Thyroid gland (tissue), 4 donors: ENCODE measurements around the gene POGK. TPM values are rescaled to one million over a fixed set of nuclear protein-coding genes. Genes with fewer than 3 reads are reported as not detected.

ENCODE experiments used
- DNase-seq, 2 donors: peaks; one replicate each; pipeline ENCODE4 v3.0.0-alpha.2; 2019
- H3K27ac ChIP-seq, 3 donors: fragments of 200-600 bp; sonication (generic); 1 replicate in 2 of 3; 2 replicates in 1 of 3; pipeline ENCODE4 v1.5.1; 2016 to 2019; ENCODE audit warnings: mild to moderate bottlenecking in 1 of 3, moderate library complexity in 1 of 3
- H3K27me3 ChIP-seq: fragments of 200-600 bp; sonication (generic); one replicate; pipeline ENCODE4 v1.5.1; 2019
- H3K36me3 ChIP-seq, 2 donors: fragments of 200-600 bp; sonication (generic); one replicate each; pipeline ENCODE4 v1.5.1; 2016 to 2019
- H3K4me1 ChIP-seq, 2 donors: fragments of 200-600 bp; sonication (generic); one replicate each; pipeline ENCODE4 v1.5.1; 2017 to 2019
- H3K4me3 ChIP-seq, 3 donors: fragments of 200-600 bp; sonication (generic); replicated peaks in 1 of 3; 1 replicate in 2 of 3; 2 replicates in 1 of 3; pipeline ENCODE4 v1.5.1; 2016; ENCODE audit warnings: mild to moderate bottlenecking in 1 of 3
- H3K9me3 ChIP-seq: fragments of 200-600 bp; sonication (generic); one replicate; pipeline ENCODE4 v1.5.1; 2017
- POLR2A ChIP-seq, 2 donors: fragments of 450-650 bp; IDR thresholded peaks; one replicate each; pipeline ENCODE4 v1.6.1; 2017; ENCODE audit warnings: antibody characterized with exemption in 2 of 2, mild to moderate bottlenecking in 2 of 2, moderate library complexity in 1 of 2
- WGBS, 2 donors: methylation state at CpG; one replicate each; pipeline ENCODE4 v1.1.5; 2017; 5-methylcytosine and 5-hydroxymethylcytosine counted together
- intact Hi-C: fragments of 100-400 bp; cut with DNase I; formaldehyde crosslinking; loops from one replicate; pipeline ENCODE4 v1.15.1; 2023
- total RNA-seq, 4 donors: library from RNA; depleted of rRNA; stranded (reverse); fragments of >200 nt; gene quantifications; one replicate each; pipeline ENCODE4 v1.2.3, GENCODE V29; 2016
- TF ChIP-seq, protein P1 (sequence below), 6 experiments: fragments of 200-600 bp in 3 of 6; fragments of 450-650 bp in 3 of 6; sonication (generic) in 3 of 6; IDR thresholded peaks; one replicate each; pipeline ENCODE4 v1.5.1; 2016 to 2019; ENCODE audit warnings: antibody characterized with exemption in 6 of 6, mild to moderate bottlenecking in 2 of 6, inconsistent platforms in 1 of 6, moderate library complexity in 1 of 6

Gene POGK
- total RNA-seq, 4 donors from 2014 or later: 31.4 to 41.4 (median 33.7) TPM

DNA sequence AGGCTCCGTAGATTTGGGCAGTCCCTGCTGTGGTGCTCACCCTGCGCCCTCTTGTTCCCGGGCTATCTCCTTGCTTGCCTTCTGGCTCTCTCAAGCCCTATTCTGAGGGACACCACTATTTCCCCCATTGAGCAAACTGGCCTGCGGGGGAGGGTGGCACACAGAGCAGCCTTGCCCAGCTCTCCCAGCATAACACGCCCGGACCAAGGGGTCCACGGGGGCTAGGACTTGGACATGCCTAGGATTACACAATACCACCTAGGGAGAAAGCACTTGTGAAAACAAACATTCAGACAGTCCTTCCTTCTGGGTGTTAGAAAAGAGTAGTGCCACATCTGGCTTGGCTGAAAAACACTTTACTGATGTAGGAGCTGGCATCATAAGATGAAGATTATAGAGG, 29.4 kb downstream of the POGK start:
- no peaks in the 10 kb centered on the region for H3K27me3 ChIP-seq
- no peak for DNase-seq
- TF ChIP-seq, protein P1, sequence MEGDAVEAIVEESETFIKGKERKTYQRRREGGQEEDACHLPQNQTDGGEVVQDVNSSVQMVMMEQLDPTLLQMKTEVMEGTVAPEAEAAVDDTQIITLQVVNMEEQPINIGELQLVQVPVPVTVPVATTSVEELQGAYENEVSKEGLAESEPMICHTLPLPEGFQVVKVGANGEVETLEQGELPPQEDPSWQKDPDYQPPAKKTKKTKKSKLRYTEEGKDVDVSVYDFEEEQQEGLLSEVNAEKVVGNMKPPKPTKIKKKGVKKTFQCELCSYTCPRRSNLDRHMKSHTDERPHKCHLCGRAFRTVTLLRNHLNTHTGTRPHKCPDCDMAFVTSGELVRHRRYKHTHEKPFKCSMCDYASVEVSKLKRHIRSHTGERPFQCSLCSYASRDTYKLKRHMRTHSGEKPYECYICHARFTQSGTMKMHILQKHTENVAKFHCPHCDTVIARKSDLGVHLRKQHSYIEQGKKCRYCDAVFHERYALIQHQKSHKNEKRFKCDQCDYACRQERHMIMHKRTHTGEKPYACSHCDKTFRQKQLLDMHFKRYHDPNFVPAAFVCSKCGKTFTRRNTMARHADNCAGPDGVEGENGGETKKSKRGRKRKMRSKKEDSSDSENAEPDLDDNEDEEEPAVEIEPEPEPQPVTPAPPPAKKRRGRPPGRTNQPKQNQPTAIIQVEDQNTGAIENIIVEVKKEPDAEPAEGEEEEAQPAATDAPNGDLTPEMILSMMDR (IDR thresholded peaks at IDR 0.05): no peak
- no peak for TF ChIP-seq POLR2A (IDR thresholded peaks at IDR 0.05)
- no peaks in the 10 kb centered on the region for H3K9me3 ChIP-seq
- H3K4me1 ChIP-seq: peaks cover 11 to 15% of the 10 kb centered on the region in 2 donors
- 78 to 86% methylated on average over 7 of the region's 7 CpGs for WGBS, 2 donors
- peaks cover 5 to 6% of the 10 kb centered on the region in 2 donors for H3K36me3 ChIP-seq
- no peak overlapping the region for H3K27ac ChIP-seq
- no peak overlapping the region for H3K4me3 ChIP-seq
- intact Hi-C loops: no loop called here

DNA sequence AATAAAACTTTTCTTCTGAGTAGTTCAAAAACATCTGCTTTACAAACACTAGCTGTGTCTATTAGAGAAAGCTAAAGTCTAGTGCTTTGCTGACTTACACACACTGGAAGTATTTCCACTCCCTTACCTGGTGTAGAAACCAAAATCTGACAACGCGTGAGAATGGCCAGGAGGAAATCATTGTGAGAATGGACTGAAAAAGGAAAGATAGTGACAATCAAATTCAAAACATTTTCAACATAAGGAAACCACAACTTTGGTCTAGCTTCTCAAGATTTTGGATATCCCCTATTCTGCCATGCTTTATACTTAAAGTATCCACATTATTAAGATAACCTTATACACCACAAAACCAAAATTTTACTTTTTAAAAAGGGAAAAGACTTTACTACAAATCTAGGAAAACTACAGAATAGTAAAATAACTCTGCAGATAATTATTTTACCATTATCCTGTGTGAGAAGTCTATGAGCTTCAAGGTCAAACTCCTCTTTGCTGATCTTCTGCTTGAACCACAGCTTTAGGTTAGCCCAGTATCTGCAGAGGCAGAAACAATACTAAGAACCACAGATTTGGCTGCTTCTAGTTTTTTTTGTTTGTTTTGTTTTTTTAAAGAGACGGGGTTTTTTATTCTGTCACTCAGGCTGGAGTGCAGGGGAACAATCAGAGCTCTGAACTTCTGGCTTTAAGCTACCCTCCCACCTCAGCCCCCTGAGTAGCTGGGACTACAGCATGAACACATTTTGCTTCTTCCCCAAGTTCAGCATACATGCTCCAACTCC, 30.2 kb downstream of the POGK start:
- no peaks in the 10 kb centered on the region for H3K9me3 ChIP-seq
- intact Hi-C loops: loop anchor here (5.0 kb wide), 1 partner anchor 32 kb away; the partner anchor contains the start of gene POGK
- TF ChIP-seq POLR2A (IDR thresholded peaks at IDR 0.05): no peak
- TF ChIP-seq, protein P1 (IDR thresholded peaks at IDR 0.05): no peak
- 64 to 70% methylated on average over 3 of the region's 3 CpGs for WGBS, 2 donors
- no peak for DNase-seq
- H3K27ac ChIP-seq: no peak overlapping the region
- H3K27me3 ChIP-seq: no peaks in the 10 kb centered on the region
- H3K36me3 ChIP-seq: peaks cover 5 to 6% of the 10 kb centered on the region in 2 donors
- H3K4me1 ChIP-seq: peaks cover 11 to 15% of the 10 kb centered on the region in 2 donors
- H3K4me3 ChIP-seq: no peak overlapping the region

DNA sequence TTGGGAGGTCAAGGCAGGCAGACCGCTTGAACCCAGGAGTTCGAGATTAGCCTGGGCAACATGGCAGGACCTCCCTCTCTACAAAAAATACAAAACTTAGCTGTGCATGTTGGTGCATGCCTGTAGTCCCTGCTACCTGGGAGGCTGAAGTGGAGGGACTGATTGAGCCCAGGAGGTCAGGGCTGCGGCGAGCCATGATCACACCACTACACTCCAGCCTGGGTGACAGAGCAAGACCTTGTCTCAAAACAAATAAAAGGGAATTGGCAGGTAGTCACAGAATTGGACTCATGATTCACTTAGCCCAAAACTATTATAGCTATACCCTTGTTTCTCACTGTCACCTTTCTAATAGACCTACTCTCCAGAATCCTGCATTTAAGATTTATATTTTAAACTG, 31.3 kb downstream of the POGK start:
- H3K27me3 ChIP-seq: no peaks in the 10 kb centered on the region
- H3K4me1 ChIP-seq: peaks cover 18 to 21% of the 10 kb centered on the region in 2 donors
- no peaks in the 10 kb centered on the region for H3K9me3 ChIP-seq
- 67% methylated on average over 4 of the region's 4 CpGs for WGBS, 2 donors
- peak; percentile 56 to 68 for DNase-seq
- peaks cover 5 to 6% of the 10 kb centered on the region in 2 donors for H3K36me3 ChIP-seq
- H3K4me3 ChIP-seq: no peak overlapping the region
- intact Hi-C loops: loop anchor here (5.0 kb wide), 1 partner anchor 33 kb away; the partner anchor contains the start of gene POGK
- no peak for TF ChIP-seq POLR2A (IDR thresholded peaks at IDR 0.05)
- TF ChIP-seq, protein P1 (IDR thresholded peaks at IDR 0.05): no peak
- H3K27ac ChIP-seq: no peak overlapping the region

DNA sequence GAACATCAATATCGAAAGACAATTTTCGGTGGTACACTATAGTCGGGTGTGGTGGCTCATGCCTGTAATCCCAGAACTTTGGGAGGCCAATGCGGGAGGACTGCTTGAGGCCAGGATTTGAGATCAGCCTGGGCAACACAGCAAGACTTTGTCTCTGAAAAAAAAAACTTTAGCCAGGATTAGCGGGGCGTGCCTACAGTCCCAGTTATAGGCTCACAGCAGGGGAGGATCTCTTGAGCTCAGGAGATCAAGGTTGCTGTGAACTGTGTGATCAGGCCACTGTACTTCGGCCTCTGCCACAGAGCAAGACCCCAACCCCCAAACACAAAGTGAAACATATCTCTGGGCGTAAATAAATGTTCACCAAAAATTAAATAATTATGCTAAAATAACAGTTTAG, 35.2 kb downstream of the POGK start:
- no peak overlapping the region for H3K27ac ChIP-seq
- H3K4me1 ChIP-seq: peaks cover 18 to 21% of the 10 kb centered on the region in 2 donors
- H3K4me3 ChIP-seq: no peak overlapping the region

More for the DNA sequence above, 35.2 kb downstream of the POGK start:
- WGBS, 2 donors: 97 to 98% methylated on average over 8 of the region's 8 CpGs
- no peaks in the 10 kb centered on the region for H3K27me3 ChIP-seq
- intact Hi-C loops: loop anchor here (5.0 kb wide), 1 partner anchor 37 kb away; the partner anchor contains the start of gene POGK
- TF ChIP-seq, protein P1 (IDR thresholded peaks at IDR 0.05): no peak
- TF ChIP-seq POLR2A (IDR thresholded peaks at IDR 0.05): no peak
- no peaks in the 10 kb centered on the region for H3K9me3 ChIP-seq
- H3K36me3 ChIP-seq: no peaks in the 10 kb centered on the region
- DNase-seq: no peak
